ENCODE data around the gene ZNF148. TPM values are rescaled to one million over a fixed set of nuclear protein-coding genes. Genes with fewer than 3 reads are reported as not detected.

ZNF148 gene
- total and polyA plus RNA-seq, 2 of the 4 experiments (the other 2 are of a cell fraction), result 9.4 to 65.2 TPM

- Histone ChIP-seq H3K9me3 (ENCODE audit: control insufficient read depth, insufficient read depth, low read length) (no peaks in the 10 kb centered on the region), H3K4me2 (ENCODE audit: low read depth, low read length) (no peak overlapping the region), H3K4me1 (ENCODE audit: control insufficient read depth, insufficient read depth, low read length) (no peaks in the 10 kb centered on the region), H2AFZ (replicated peaks; ENCODE audit: low read length, poor library complexity) (no peak overlapping the region), H4K91ac (ENCODE audit: insufficient read depth, low read depth, low read length) (no peak overlapping the region), H3K4ac (ENCODE audit: low read depth, low read length) (no peak overlapping the region), H2BK5ac (ENCODE audit: low read depth, low read length, poor library complexity, severe bottlenecking) (no peak overlapping the region), H3K4me3 (ENCODE audit: insufficient read depth, low read depth, low read length) (no peak overlapping the region), H3K27me3 (ENCODE audit: control insufficient read depth, insufficient read depth, low read length) (no peaks in the 10 kb centered on the region), H2BK15ac (ENCODE audit: low read depth, low read length) (no peak overlapping the region), H2BK120ac (ENCODE audit: low read depth, low read length) (no peak overlapping the region), H3K56ac (ENCODE audit: extremely low read depth, insufficient read depth, low read length) (no peak overlapping the region), H2AK5ac (ENCODE audit: low read depth, low read length) (no peak overlapping the region), H3K79me1 (ENCODE audit: low read depth in 1 of 2, low read length in 2 of 2) (peaks cover 28 to 39% of the 10 kb centered on the region in 2 experiments; a peak in 3 of 4 replicates), H3K14ac (replicated peaks; ENCODE audit: low read depth, low read length) (no peak overlapping the region), H4K20me1 (ENCODE audit: insufficient read depth, low read length) (no peaks in the 10 kb centered on the region; the same call in 1 of the 2 replicates), H3K36me3 (ENCODE audit: control insufficient read depth, insufficient read depth, low read length) (peaks cover 8% of the 10 kb centered on the region), H2BK20ac (ENCODE audit: low read depth, low read length) (no peak overlapping the region), H3K9ac (ENCODE audit: low read depth, low read length) (no peak overlapping the region), H2AK9ac (replicated peaks; ENCODE audit: low read depth, low read length, poor library complexity) (no peak overlapping the region), H3K9me1 (ENCODE audit: insufficient read depth, low read length) (peaks cover 5% of the 10 kb centered on the region), H3K27ac (ENCODE audit: insufficient read depth, low read length) (no peak overlapping the region), H4K5ac (ENCODE audit: low read depth, low read length) (no peak overlapping the region), H3K23ac (ENCODE audit: low read depth, low read length) (no peak overlapping the region), H3K18ac (ENCODE audit: low read depth, low read length) (no peak overlapping the region), H4K8ac (ENCODE audit: low read depth in 2 of 2, low read length in 2 of 2) (no peak overlapping the region)
- POLR2A ChIA-PET (ENCODE audit: unreplicated experiment), result interaction anchor here (0.6 kb wide), 1 partner anchor 380 kb away, joined by 8 read pairs; the partner anchor contains the start of gene ITGB5
- no TSS peak for BruUV-seq (replicated peaks)
- WGBS, 2 experiments (ENCODE audit: extremely low coverage in 2 of 2, insufficient read length in 1 of 2), result no CpG with 5 or more reads among the region's 1 CpG
- ATAC-seq (ENCODE audit: low read depth), result no peak
- dilution Hi-C loops (cut with HindIII; ENCODE audit: low sequenced_read_pairs, unreplicated experiment) (no loop called here), in situ Hi-C loops (cut with MboI; ENCODE audit: low sequenced_read_pairs) (no loop called here), intact Hi-C loops (cut with micrococcal nuclease) (no loop called here)
- CTCF ChIA-PET, result no interaction called here
- DNase-seq, result no peak
- TF ChIP-seq CEBPB (IDR thresholded peaks at IDR 0.05; ENCODE audit: low read depth, low read length) (no peak), POLR2A (IDR thresholded peaks at IDR 0.05; ENCODE audit: low read depth, low read length) (no peak)
These were observed 107.7 kb downstream of the ZNF148 start for GRCh38 chr3:125267460-125267859.

Measured in IMR-90 (cell line).